ENCODE data around the gene GNB3.

Gene GNB3

GRCh38 chr12:6839482-6840201 is 1.1 kb upstream of the GNB3 start:
- DNase-seq = no peak

- no peak for DNase-seq
These were observed 395 bp upstream of the GNB3 start for GRCh38 chr12:6840330-6840729.

- DNase-seq = no peak
These were observed 1.4 kb downstream of the GNB3 start for GRCh38 chr12:6842075-6842474.

- no peak for DNase-seq
These were observed 2.6 kb downstream of the GNB3 start for GRCh38 chr12:6843118-6843902.

GRCh38 chr12:6845395-6845794 is 4.7 kb downstream of the GNB3 start:
- no peak for DNase-seq

GRCh38 chr12:6846316-6846869 is 5.7 kb downstream of the GNB3 start:
- DNase-seq = no peak

GRCh38 chr12:6847676-6848075 is 7.0 kb downstream of the GNB3 start:
- no peak for DNase-seq

GRCh38 chr12:6849427-6849826 is 8.7 kb downstream of the GNB3 start:
- no peak for DNase-seq

- DNase-seq = no peak
These were observed 9.3 kb downstream of the GNB3 start for GRCh38 chr12:6849976-6850560.

GRCh38 chr12:6850796-6851152 is 10.0 kb downstream of the GNB3 start:
- DNase-seq = no peak

GRCh38 chr12:6851153-6851920 is 10.6 kb downstream of the GNB3 start, which contains the start of gene CDCA3:
TSS of gene CDCA3 (minus strand) at chr12:6851286. CDS start at chr12:6850952, 334 bp downstream.
- DNase-seq = peak; percentile 95

- DNase-seq = peak; percentile 98
These were observed 11.4 kb downstream of the GNB3 start, which contains the start of gene USP5 for GRCh38 chr12:6851921-6852650. TSS of gene USP5 (plus strand) at chr12:6852150. CDS start at chr12:6852180, 30 bp downstream.

- peak; percentile 79 to 87 for DNase-seq
These were observed 12.1 kb downstream of the GNB3 start for GRCh38 chr12:6852651-6853354.

GRCh38 chr12:6853626-6854025 is 12.9 kb downstream of the GNB3 start:
- DNase-seq = no peak

- no peak for DNase-seq
These were observed 13.3 kb downstream of the GNB3 start for GRCh38 chr12:6854036-6854435.

- DNase-seq = no peak
These were observed 14.6 kb downstream of the GNB3 start for GRCh38 chr12:6855322-6855721.

GRCh38 chr12:6858799-6859198 is 18.1 kb downstream of the GNB3 start:
- no peak for DNase-seq

GRCh38 chr12:6860116-6860515 is 19.4 kb downstream of the GNB3 start:
- no peak for DNase-seq

GRCh38 chr12:6860942-6861341 is 20.2 kb downstream of the GNB3 start:
- no peak for DNase-seq

- DNase-seq = no peak
These were observed 20.7 kb downstream of the GNB3 start for GRCh38 chr12:6861391-6861790.

- DNase-seq = no peak
These were observed 22.3 kb downstream of the GNB3 start for GRCh38 chr12:6863033-6863432.

All from activated T-cell treated with anti-CD3 and anti-CD28 coated beads, Interleukin-2, amount 50 U/mL, for 48 hours (primary cell).